Activated CD8-positive, alpha-beta memory T cell treated with anti-CD3 and anti-CD28 coated beads for 4 hours (primary cell): ENCODE data around the gene LIPC.

ENCODE experiments used
- DNase-seq, 2 donors: peaks; one replicate each; pipeline ENCODE4 v3.0.0-alpha.2; 2020; ENCODE audit warnings: low read depth in 2 of 2

Gene LIPC

DNA sequence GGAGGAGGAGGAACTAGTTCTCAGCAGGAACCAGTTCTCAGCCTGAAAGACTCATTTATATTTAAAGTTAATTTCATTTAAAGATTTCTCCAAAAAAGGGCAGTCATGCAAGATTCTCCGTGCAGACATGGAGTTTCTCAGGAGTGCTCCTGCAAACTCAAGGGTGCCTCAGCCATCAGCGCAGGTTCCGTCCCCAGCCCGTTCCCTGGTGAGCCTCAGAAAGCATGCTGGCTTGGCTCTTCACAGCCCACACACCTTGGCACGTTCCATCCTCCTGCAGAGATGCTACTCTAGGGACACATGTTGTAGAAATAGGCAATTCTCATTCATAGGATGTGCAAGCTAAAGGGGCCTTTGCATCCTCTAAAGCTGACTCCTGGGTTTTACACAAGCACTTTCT is 123.0 kb downstream of the LIPC start:
- DNase-seq = no peak

DNA sequence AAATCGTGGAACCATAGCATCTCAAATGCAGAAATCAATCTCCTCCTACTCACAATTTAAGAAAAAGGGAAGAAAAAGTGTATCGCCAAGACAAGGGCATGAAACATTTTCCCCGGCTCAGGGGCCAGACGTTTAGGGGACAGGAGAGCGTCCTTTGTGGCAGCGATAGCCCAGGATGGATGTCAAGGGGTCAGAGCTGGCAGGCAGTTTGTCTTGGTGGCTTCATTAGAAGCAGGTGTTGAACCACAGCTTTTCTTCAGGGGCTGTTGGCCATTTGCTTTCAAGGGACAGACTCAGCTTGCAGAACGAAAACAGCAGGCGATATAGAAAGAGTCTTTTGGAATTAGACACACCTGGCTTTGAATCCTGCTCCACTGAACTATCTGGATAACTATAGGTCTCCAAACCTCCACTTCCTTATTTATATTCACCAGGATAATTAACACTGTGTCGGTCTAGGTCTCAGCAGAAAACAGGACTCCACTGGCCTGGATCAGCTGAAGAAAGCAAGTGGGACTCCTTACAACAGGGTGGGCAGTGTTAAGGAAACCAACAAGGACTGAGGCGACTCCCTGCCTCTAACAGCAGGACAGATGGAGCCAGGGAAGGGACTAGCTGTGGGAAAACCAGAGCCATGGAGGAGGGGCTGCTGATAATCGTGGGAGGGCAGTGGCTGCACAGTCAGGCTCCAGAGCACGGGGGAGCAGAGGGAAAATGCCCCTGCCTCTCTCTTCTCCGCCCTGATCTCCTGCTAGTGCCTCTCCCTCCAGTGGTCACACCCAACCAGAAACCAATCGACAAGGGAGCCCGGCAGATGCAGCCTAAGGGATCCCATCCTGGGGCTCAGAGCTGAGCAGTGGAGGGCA is 123.6 kb downstream of the LIPC start:
- DNase-seq = no peak

DNA sequence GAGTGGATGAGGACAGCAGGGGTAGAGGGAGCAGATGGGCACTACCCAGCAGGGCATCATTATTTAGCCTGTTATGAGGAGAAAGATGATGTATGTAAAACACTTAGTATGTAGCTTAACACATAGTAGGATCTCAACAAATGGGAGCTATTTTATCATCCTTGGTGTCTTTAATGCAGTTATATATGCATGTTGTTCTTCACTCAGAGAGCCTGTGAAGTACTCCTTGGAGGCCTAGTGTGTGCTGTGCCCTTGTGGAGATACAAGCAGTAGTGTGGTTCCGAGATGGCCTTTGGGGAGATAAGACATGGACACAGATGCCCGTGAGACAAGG is 124.2 kb downstream of the LIPC start:
- DNase-seq = no peak

DNA sequence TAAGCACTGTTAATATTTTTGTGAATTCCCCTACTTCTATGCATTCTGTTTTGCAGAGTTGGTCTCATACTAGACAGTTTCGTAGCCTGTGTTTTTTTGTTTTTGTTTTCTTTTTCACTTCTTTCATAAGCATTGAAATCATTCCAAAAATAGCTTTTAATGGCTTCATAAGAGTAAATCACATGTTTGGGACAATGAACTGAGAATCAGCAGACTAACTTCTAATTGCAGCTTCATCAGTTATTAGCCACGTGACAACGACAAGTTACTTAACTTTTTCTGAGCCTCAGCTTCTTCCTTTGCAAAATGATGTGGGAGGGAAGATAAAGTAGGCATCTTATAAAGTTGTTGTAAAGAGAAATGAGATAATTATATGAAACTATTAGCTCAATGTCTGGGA is 124.8 kb downstream of the LIPC start:
- no peak for DNase-seq

- no peak for DNase-seq
Observed at GRCh38 chr15:58558777-58559176, 127.0 kb downstream of the LIPC start.

DNA sequence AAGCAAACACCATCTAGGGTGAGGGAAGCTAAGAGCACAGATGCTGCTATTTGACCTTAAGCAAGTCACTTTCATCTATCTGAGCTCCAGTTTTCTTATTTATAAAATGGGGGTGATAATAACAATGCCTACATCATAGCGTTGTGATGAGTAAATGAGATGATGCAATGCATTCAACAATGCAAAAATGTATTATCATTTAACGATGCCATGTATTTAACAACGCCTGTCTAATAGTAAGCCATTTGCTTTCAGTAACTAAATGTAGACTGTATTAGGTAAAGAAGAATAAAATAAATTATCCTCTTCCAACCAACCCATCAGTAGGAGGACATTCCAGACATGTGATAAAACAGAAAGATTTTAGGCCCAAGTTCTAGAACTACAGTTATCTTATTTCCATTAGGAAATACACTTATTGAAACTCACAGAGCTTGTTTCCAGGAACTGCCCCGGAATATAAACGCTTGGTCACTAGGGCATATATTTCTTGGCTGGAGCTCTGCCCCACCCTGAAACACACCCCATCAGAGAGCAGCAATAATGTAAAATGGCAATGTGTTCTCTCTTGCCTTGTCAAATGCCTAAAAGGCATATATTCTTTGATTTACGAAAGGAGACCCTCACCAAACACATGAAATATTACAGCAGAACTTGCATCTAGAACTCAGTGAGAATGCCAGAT is 128.3 kb downstream of the LIPC start:
- no peak for DNase-seq

DNA sequence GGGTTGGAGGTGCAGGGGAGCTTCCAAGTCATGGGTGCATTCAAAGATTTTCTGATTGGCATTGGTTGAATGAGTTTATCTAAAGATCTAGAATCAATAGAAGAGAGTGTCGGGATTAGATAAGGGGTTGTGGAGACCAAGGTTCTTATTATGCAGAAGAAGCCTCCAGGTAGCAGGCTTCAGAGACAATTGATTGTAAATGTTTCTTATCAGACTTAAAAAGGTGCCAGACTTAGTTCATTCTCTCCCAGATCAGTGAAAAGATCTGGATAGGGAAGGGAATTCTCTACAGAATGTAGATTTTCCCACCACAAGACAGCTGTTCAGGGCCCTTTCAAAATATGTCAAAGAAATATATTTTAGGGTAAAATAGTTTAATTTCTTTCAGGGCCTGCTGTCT is 129.5 kb downstream of the LIPC start:
- no peak for DNase-seq

- no peak for DNase-seq
Observed at GRCh38 chr15:58562135-58562534, 130.3 kb downstream of the LIPC start.

- DNase-seq = no peak
Observed at GRCh38 chr15:58564981-58565380, 133.2 kb downstream of the LIPC start.

GRCh38 chr15:58565619-58566018 is 133.8 kb downstream of the LIPC start:
- DNase-seq = no peak

DNA sequence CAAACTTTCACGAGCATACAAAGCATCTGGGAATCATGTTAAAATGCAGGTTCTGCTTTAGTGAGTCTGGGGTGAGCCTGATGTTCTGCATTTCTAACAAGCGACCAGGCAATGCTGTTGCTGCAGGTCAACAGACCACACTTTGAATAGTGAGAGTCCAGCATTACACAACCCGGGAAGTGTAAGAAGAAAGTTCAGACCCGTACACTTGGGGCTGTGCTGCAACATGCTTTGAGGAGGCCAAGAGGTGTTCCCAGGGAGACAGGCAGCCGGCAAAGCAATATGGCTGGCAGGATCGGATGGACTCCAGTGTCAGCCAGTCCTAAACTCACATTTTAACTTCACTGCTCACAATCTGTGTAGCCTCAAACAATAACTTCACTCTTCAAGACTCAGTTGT is 134.2 kb downstream of the LIPC start:
- DNase-seq = no peak

DNA sequence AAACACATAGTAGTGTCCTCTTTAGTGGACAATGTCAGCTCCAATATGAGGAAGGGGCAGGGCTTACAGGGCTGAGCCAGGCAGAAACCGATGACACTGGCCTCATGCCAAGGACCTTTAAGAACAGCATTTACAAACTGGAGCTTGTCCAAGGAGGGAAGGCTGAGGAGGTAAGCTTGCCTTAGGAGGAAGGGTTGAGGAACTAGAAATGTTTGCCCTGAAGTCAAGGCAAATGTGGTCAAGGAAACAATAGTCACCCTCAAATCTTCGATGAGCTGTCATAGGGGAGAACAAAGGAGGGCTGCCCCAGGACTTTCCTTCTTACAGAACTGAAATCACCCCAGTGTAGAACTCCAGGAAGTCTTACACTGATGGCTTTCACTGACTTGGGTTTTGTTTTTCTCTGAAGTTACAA is 136.4 kb downstream of the LIPC start:
- DNase-seq = no peak

GRCh38 chr15:58569455-58569854 is 137.7 kb downstream of the LIPC start:
- no peak for DNase-seq

DNA sequence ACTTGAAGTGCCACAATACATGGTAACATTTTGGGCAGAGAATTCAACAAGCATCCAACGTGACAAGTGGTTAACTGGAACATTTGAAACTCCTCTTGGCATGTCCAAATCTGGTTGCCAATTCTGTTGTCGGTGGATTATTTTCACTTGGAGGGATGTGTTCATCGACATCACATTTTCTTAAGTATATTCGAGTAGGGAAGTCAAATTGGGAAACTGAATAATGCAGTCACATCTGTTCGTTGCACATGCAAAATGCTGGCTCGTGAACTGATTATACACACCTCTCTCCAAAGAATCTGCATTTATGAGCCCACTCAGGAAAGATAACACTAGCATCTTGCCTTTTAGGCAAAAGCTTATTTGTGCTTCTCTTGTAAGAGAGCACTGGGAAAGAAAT is 139.7 kb downstream of the LIPC start:
- no peak for DNase-seq

DNA sequence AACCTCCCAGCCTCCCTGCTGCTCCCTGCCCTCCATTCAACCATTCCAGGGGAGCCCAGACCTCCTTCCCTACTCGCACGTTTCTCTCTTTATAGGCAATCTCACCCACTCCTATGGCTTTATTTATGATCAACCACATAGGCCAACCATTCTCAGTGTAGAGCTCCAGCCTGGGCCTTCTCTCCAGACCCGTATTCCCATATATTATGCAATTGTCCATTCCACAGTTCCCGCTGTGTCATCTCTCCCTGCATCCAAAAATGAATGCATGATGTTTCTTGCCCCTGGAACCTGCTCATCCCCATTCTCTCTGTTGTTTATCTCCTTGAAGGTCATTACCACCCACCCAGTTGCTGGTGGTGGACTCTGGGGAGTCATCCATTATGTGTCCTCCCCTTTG is 140.7 kb downstream of the LIPC start:
- DNase-seq = no peak

DNA sequence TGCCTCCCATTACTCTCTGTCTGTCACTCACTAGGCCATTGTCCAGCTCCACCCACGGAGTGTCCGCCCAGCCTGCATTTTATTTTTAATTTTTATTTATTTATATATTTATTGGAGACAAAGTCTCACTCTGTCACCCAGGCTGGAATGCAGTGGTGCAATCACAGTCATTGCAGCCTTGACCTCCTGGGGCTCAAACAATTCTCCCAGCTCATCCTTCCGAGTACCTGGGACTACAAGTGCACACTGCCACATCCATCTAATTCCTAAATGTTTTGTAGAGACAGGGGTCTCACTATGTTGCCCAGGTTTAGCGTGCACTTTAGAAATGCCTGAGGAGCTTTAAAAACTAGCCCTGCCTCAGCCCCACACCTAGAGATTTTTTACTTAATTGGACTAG is 141.5 kb downstream of the LIPC start:
- DNase-seq = no peak

DNA sequence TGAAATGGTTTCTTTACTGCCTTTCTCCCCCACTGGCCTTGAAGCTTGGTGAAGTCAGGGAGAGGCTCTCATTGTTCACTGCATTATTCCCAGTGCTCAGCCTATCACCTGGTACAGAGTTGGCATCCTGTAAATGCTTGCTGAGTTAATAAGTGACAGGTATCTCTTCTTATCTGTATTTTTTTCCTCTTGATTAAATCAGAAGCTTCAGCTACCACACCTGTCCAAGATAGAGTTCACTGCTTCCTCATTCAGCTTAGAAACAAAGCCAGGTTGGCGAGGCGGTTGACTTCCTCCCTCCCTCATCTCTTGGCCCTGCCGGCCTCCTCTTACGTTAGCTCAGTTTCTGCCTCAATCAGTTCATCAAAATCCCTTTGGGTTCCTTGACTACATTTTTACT is 142.8 kb downstream of the LIPC start:
- DNase-seq = no peak

GRCh38 chr15:58575045-58575786 is 143.4 kb downstream of the LIPC start:
- no peak for DNase-seq

GRCh38 chr15:58576657-58577056 is 144.9 kb downstream of the LIPC start:
- no peak for DNase-seq

GRCh38 chr15:58582160-58582559 is 150.4 kb downstream of the LIPC start:
- no peak for DNase-seq

- no peak for DNase-seq
Observed at GRCh38 chr15:58583171-58583908, 151.5 kb downstream of the LIPC start.
